HCT116 (cell line): ENCODE measurements around the gene SGSH. TPM values are rescaled to one million over a fixed set of nuclear protein-coding genes. Genes with fewer than 3 reads are reported as not detected.

Experiments used
- ATAC-seq: fragments of 200-7000 bp; cut with Tn5 transposase; 2 replicates; pipeline ENCODE4 v1.9.1; 2020; ENCODE audit warnings: mild to moderate bottlenecking, moderate library complexity
- BruUV-seq: library from RNA; stranded (reverse); fragments of 400-500 nt; replicated peaks from 2 replicates; lab custom pipeline; 2021; lab: Mats Ljungman, UMichigan
- CTCF ChIA-PET: fragments of 300-600 bp; sonication (Branson Sonifier 250); formaldehyde crosslinking; loops from one replicate; lab custom pipeline; 2021; ENCODE audit warnings: antibody characterized with exemption; lab: Charles Lee
- POLR2A ChIA-PET: fragments of 300-600, 350-600 bp; sonication (Branson Sonifier 250); formaldehyde crosslinking; loops from one replicate; lab custom pipeline; 2021; ENCODE audit warnings: antibody characterized with exemption; lab: Charles Lee
- RAD21 ChIA-PET, 2 experiments: fragments of 300-600 bp; sonication (Branson Sonifier 250); formaldehyde crosslinking; loops; one replicate each; lab custom pipeline; 2023; ENCODE audit warnings: low total read pairs in 2 of 2; ENCODE audit not compliant: uncharacterized antibody in 2 of 2, unreplicated experiment in 2 of 2, low non-redundant PET in 1 of 2; lab: Charles Lee
- DNase-seq: peaks from one replicate; pipeline ENCODE4 v3.0.0-alpha.2; 2010; ENCODE audit warnings: low read depth, low spot score
- H2AFZ ChIP-seq: fragments of 200-600 bp; shearing (Covaris generic), sonication (generic); 2 replicates; pipeline ENCODE4 v1.6.1; 2017; ENCODE audit warnings: low read depth, mixed run types, mixed read lengths, antibody characterized with exemption, low read length; ENCODE audit not compliant: poor library complexity, severe bottlenecking
- H3K27ac ChIP-seq: 2 replicates; pipeline ENCODE4 v1.5.1; 2012; ENCODE audit warnings: low read depth, low read length
- H3K27me3 ChIP-seq: fragments of 200-600 bp; sonication (generic); 2 replicates; pipeline ENCODE4 v1.6.1; 2016; ENCODE audit warnings: mixed run types, low read length, mixed read lengths; ENCODE audit not compliant: insufficient read depth
- H3K36me3 ChIP-seq, 2 experiments: fragments of 200-500 bp in 1 of 2; fragments of 200-600 bp in 1 of 2; sonication (Bioruptor generic) in 1 of 2; sonication (generic) in 1 of 2; 2 replicates each; pipeline versions ENCODE4 v1.5.1 to v1.6.1; 2014 to 2016; ENCODE audit warnings: low read length in 2 of 2, inconsistent platforms in 1 of 2, mixed read lengths in 1 of 2, mixed run types in 1 of 2; ENCODE audit not compliant: insufficient read depth in 2 of 2, control insufficient read depth in 1 of 2
- H3K4me1 ChIP-seq, 2 experiments: fragments of 200-600 bp in 1 of 2; sonication (generic) in 1 of 2; 2 replicates each; pipeline versions ENCODE4 v1.5.1 to v1.6.1; 2012 to 2017; ENCODE audit warnings: low read length in 2 of 2, inconsistent platforms in 1 of 2, mild to moderate bottlenecking in 1 of 2, mixed read lengths in 1 of 2, mixed run types in 1 of 2, moderate library complexity in 1 of 2; ENCODE audit not compliant: insufficient read depth in 2 of 2, control insufficient read depth in 1 of 2
- H3K4me2 ChIP-seq: fragments of 200-600 bp; sonication (generic); 2 replicates; pipeline ENCODE4 v1.6.1; 2017; ENCODE audit warnings: mixed run types, low read length, mixed read lengths
- H3K4me3 ChIP-seq, 2 experiments: fragments of 200-600 bp in 1 of 2; sonication (generic) in 1 of 2; replicated peaks in 1 of 2; 2 replicates each; pipeline ENCODE4 v1.5.1; 2011 to 2016; ENCODE audit warnings: low read length in 2 of 2, control low read depth in 1 of 2, low read depth in 1 of 2, mild to moderate bottlenecking in 1 of 2, mixed read lengths in 1 of 2, mixed run types in 1 of 2
- H3K79me2 ChIP-seq: fragments of 200-600 bp; sonication (generic); 2 replicates; pipeline ENCODE4 v1.6.1; 2017; ENCODE audit warnings: mild to moderate bottlenecking, mixed run types, low read length, moderate library complexity, mixed read lengths; ENCODE audit not compliant: insufficient read depth
- H3K9ac ChIP-seq: fragments of 200-600 bp; sonication (generic); 2 replicates; pipeline ENCODE4 v1.6.1; 2016; ENCODE audit warnings: low read length, mixed read lengths
- H3K9me2 ChIP-seq: fragments of 200-600 bp; sonication (generic), shearing (Covaris generic); 2 replicates; pipeline ENCODE4 v1.6.1; 2017; ENCODE audit warnings: mixed run types, mild to moderate bottlenecking, moderate library complexity; ENCODE audit not compliant: insufficient read depth
- H3K9me3 ChIP-seq, 2 experiments: fragments of 200-500 bp in 1 of 2; fragments of 200-600 bp in 1 of 2; sonication (Bioruptor generic) in 1 of 2; sonication (generic) in 1 of 2; 2 replicates each; pipeline ENCODE4 v1.6.1; 2014 to 2017; ENCODE audit warnings: low read length in 2 of 2, mixed read lengths in 2 of 2, inconsistent platforms in 1 of 2, low read depth in 1 of 2, mild to moderate bottlenecking in 1 of 2, mixed run types in 1 of 2, moderate library complexity in 1 of 2; ENCODE audit not compliant: control insufficient read depth in 1 of 2, insufficient read depth in 1 of 2
- H4K20me1 ChIP-seq: fragments of 200-600 bp; sonication (generic), shearing (Covaris generic); 2 replicates; pipeline ENCODE4 v1.6.1; 2017; ENCODE audit warnings: mixed run types, mild to moderate bottlenecking, moderate library complexity; ENCODE audit not compliant: insufficient read depth
- CBX3 ChIP-seq: IDR thresholded peaks from 2 replicates; pipeline ENCODE4 v1.6.1; 2012; ENCODE audit warnings: low read depth
- CEBPB ChIP-seq: IDR thresholded peaks from 2 replicates; pipeline ENCODE4 v1.6.1; 2012; ENCODE audit warnings: low read depth
- EGR1 ChIP-seq: IDR thresholded peaks from 2 replicates; pipeline ENCODE4 v1.6.1; 2012; ENCODE audit warnings: low read depth
- ELF1 ChIP-seq: IDR thresholded peaks from 2 replicates; pipeline ENCODE4 v1.6.1; 2012; ENCODE audit warnings: low read depth, borderline replicate concordance
- EZH2phosphoT487 ChIP-seq: fragments of 200-600 bp; IDR thresholded peaks from 2 replicates; pipeline ENCODE4 v1.6.1; 2018; ENCODE audit warnings: antibody characterized with exemption, borderline replicate concordance
- FOSL1 ChIP-seq: IDR thresholded peaks from 2 replicates; pipeline ENCODE4 v1.6.1; 2012; ENCODE audit warnings: low read depth
- JUND ChIP-seq: IDR thresholded peaks from 2 replicates; pipeline ENCODE4 v1.6.1; 2012
- POLR2A ChIP-seq: IDR thresholded peaks from 2 replicates; pipeline ENCODE4 v1.7.0; 2011; ENCODE audit warnings: borderline replicate concordance; ENCODE audit not compliant: insufficient read depth, insufficient read length; ENCODE audit errors: extremely low read depth
- POLR2AphosphoS5 ChIP-seq: IDR thresholded peaks from 2 replicates; pipeline ENCODE4 v1.6.1; 2011; ENCODE audit warnings: mild to moderate bottlenecking, low read depth, low read length, moderate library complexity
- RAD21 ChIP-seq: IDR thresholded peaks from 2 replicates; pipeline ENCODE4 v1.6.1; 2012; ENCODE audit warnings: low read depth, mild to moderate bottlenecking
- SRF ChIP-seq: IDR thresholded peaks from 2 replicates; pipeline ENCODE4 v1.6.1; 2012; ENCODE audit warnings: low read depth
- TCF7L2 ChIP-seq: IDR thresholded peaks from 2 replicates; pipeline ENCODE4 v1.7.0; 2011; ENCODE audit warnings: borderline replicate concordance, inconsistent platforms; ENCODE audit not compliant: insufficient read depth, insufficient read length; ENCODE audit errors: extremely low read depth
- YY1 ChIP-seq: IDR thresholded peaks from 2 replicates; pipeline ENCODE4 v1.6.1; 2011; ENCODE audit warnings: low read length, low read depth, moderate library complexity, mild to moderate bottlenecking; ENCODE audit not compliant: insufficient replicate concordance; ENCODE audit errors: extremely low read depth
- ZFX ChIP-seq: fragments of 450-650 bp; IDR thresholded peaks from 2 replicates; pipeline ENCODE4 v1.6.1; 2017
- ZNF274 ChIP-seq: fragments of 200-500 bp; sonication (Bioruptor generic); IDR thresholded peaks from 2 replicates; pipeline ENCODE4 v1.6.1; 2014; ENCODE audit warnings: mild to moderate bottlenecking, low read depth, low read length, inconsistent platforms
- intact Hi-C: fragments of 100-400 bp; cut with micrococcal nuclease; formaldehyde crosslinking; loops from 2 replicates; pipeline ENCODE4 v1.10.0; 2022
- total RNA-seq: library from RNA; stranded (reverse); gene quantifications from one replicate; pipeline ENCODE4 v1.2.1, GENCODE V29; 2021; ENCODE audit not compliant: unreplicated experiment
- TF ChIP-seq, protein P1 (sequence below): IDR thresholded peaks from 2 replicates; pipeline ENCODE4 v1.6.1; 2012
- TF ChIP-seq, protein P2 (sequence below): IDR thresholded peaks from 2 replicates; pipeline ENCODE4 v1.6.1; 2011; ENCODE audit warnings: mild to moderate bottlenecking, low read length, moderate library complexity; ENCODE audit not compliant: insufficient replicate concordance; ENCODE audit errors: extremely low read depth

SGSH gene
- total RNA-seq, 1 experiment from 2014 or later = 34.4 TPM

- Histone ChIP-seq H3K4me3 (no peak overlapping the region), H3K4me1 (peaks cover 5 to 6% of the 10 kb centered on the region in 2 experiments), H3K9ac (no peak overlapping the region), H2AFZ (no peak overlapping the region), H3K79me2 (no peaks in the 10 kb centered on the region), H3K9me2 (no peaks in the 10 kb centered on the region), H3K36me3 (no peaks in the 10 kb centered on the region), H4K20me1 (no peaks in the 10 kb centered on the region), H3K27ac (no peak overlapping the region), H3K27me3 (no peaks in the 10 kb centered on the region), H3K4me2 (no peak overlapping the region), H3K9me3 (no peaks in the 10 kb centered on the region)
- POLR2A ChIA-PET = no interaction called here
- CTCF ChIA-PET = no interaction called here
- DNase-seq = no peak
- RAD21 ChIA-PET = no interaction called here
- TF ChIP-seq POLR2A = no peak
- TF ChIP-seq RAD21 = no peak
- TF ChIP-seq POLR2AphosphoS5 = no peak
- no peak for TF ChIP-seq ZNF274
- TF ChIP-seq, protein P1, sequence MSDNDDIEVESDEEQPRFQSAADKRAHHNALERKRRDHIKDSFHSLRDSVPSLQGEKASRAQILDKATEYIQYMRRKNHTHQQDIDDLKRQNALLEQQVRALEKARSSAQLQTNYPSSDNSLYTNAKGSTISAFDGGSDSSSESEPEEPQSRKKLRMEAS = no peak
- TF ChIP-seq CBX3 = no peak
- no peak for TF ChIP-seq YY1
- TF ChIP-seq ELF1 = no peak
- TF ChIP-seq FOSL1 = no peak
- no TSS peak for BruUV-seq
- intact Hi-C loops = no loop called here
- ATAC-seq = no peak
These were observed 39.9 kb downstream of the SGSH start for GRCh38 chr17:80180192-80180591.

GRCh38 chr17:80177986-80178595, 42.0 kb downstream of the SGSH start:
- H3K27ac ChIP-seq = no peak overlapping the region
- no peak overlapping the region for H3K9ac ChIP-seq
- no peaks in the 10 kb centered on the region for H3K9me3 ChIP-seq
- intact Hi-C loops = no loop called here
- ChIA-PET RAD21 (no interaction called here), POLR2A (no interaction called here), CTCF (no interaction called here)
- BruUV-seq = no TSS peak
- no peak overlapping the region for H2AFZ ChIP-seq
- no peaks in the 10 kb centered on the region for H4K20me1 ChIP-seq
- TF ChIP-seq SRF (no peak), ZFX (no peak), POLR2A (no peak), POLR2AphosphoS5 (no peak), JUND (no peak), ZNF274 (no peak), EGR1 (no peak), CEBPB (no peak), TCF7L2 (no peak), EZH2phosphoT487 (no peak)
- TF ChIP-seq, protein P2, sequence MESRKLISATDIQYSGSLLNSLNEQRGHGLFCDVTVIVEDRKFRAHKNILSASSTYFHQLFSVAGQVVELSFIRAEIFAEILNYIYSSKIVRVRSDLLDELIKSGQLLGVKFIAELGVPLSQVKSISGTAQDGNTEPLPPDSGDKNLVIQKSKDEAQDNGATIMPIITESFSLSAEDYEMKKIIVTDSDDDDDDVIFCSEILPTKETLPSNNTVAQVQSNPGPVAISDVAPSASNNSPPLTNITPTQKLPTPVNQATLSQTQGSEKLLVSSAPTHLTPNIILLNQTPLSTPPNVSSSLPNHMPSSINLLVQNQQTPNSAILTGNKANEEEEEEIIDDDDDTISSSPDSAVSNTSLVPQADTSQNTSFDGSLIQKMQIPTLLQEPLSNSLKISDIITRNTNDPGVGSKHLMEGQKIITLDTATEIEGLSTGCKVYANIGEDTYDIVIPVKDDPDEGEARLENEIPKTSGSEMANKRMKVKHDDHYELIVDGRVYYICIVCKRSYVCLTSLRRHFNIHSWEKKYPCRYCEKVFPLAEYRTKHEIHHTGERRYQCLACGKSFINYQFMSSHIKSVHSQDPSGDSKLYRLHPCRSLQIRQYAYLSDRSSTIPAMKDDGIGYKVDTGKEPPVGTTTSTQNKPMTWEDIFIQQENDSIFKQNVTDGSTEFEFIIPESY = no peak
- ATAC-seq (no peak), DNase-seq (no peak)
- H3K9me2 ChIP-seq = no peaks in the 10 kb centered on the region
- peaks cover 6 to 9% of the 10 kb centered on the region in 2 experiments for H3K4me1 ChIP-seq
- H3K4me3 ChIP-seq = no peak overlapping the region
- H3K27me3 ChIP-seq = no peaks in the 10 kb centered on the region
- no peak overlapping the region for H3K4me2 ChIP-seq
- H3K79me2 ChIP-seq = no peaks in the 10 kb centered on the region
- H3K36me3 ChIP-seq = no peaks in the 10 kb centered on the region
